Chondrocyte (in vitro differentiated cells): ENCODE measurements around the gene IGF1R. TPM values are rescaled to one million over a fixed set of nuclear protein-coding genes. Genes with fewer than 3 reads are reported as not detected.

Source experiments
- DNase-seq: peaks from one replicate; pipeline ENCODE4 v3.0.0; 2021; ENCODE audit warnings: mixed read lengths, low spot score
- H3K27ac Mint-ChIP-seq: one replicate; pipeline ENCODE4 v1.8.0; 2021; ENCODE audit warnings: mild to moderate bottlenecking, moderate library complexity, mixed read lengths; ENCODE audit not compliant: unreplicated experiment
- H3K27me3 Mint-ChIP-seq: 2 replicates; pipeline ENCODE4 v1.8.0; 2021; ENCODE audit warnings: low read depth, mixed read lengths
- H3K36me3 Mint-ChIP-seq: 2 replicates; pipeline ENCODE4 v1.8.0; 2021; ENCODE audit warnings: low read depth, mixed read lengths
- H3K4me1 Mint-ChIP-seq: 2 replicates; pipeline ENCODE4 v1.8.0; 2021; ENCODE audit warnings: low read depth, mild to moderate bottlenecking, mixed read lengths
- H3K4me3 Mint-ChIP-seq: one replicate; pipeline ENCODE4 v1.8.0; 2021; ENCODE audit warnings: mild to moderate bottlenecking, moderate library complexity, mixed read lengths; ENCODE audit not compliant: unreplicated experiment
- H3K9me3 Mint-ChIP-seq: 2 replicates; pipeline ENCODE4 v1.8.0; 2021; ENCODE audit warnings: low read depth, mixed read lengths
- CTCF ChIP-seq: fragments of 200-600 bp; sonication (generic); IDR thresholded peaks from 2 replicates; pipeline ENCODE4 v1.5.0; 2021; ENCODE audit warnings: antibody characterized with exemption, mild to moderate bottlenecking, moderate library complexity
- total RNA-seq: library from RNA; stranded (reverse); gene quantifications from 3 replicates; pipeline ENCODE4 v1.2.1, GENCODE V29; 2021

Gene IGF1R
- total RNA-seq, 1 donor from 2014 or later, result 119 TPM

GRCh38 chr15:98746375-98747155 lies 98.2 kb downstream of the IGF1R start:
- H3K27ac Mint-ChIP-seq, result peak overlapping the region; percentile 37
- H3K27me3 Mint-ChIP-seq, result no peaks in the 10 kb centered on the region
- H3K4me3 Mint-ChIP-seq, result no peak overlapping the region
- H3K4me1 Mint-ChIP-seq, result peaks cover 46% of the 10 kb centered on the region
- no peaks in the 10 kb centered on the region for H3K9me3 Mint-ChIP-seq
- H3K36me3 Mint-ChIP-seq, result no peaks in the 10 kb centered on the region
- DNase-seq, result no peak
- no peak for TF ChIP-seq CTCF

GRCh38 chr15:98751767-98752166 lies 103.4 kb downstream of the IGF1R start:
- DNase-seq, result no peak
- H3K4me1 Mint-ChIP-seq, result peaks cover 39% of the 10 kb centered on the region
- H3K36me3 Mint-ChIP-seq, result no peaks in the 10 kb centered on the region
- no peak overlapping the region for H3K27ac Mint-ChIP-seq
- no peaks in the 10 kb centered on the region for H3K27me3 Mint-ChIP-seq
- H3K9me3 Mint-ChIP-seq, result no peaks in the 10 kb centered on the region
- no peak overlapping the region for H3K4me3 Mint-ChIP-seq
- TF ChIP-seq CTCF, result no peak

- H3K36me3 Mint-ChIP-seq, result no peaks in the 10 kb centered on the region
- peak overlapping the region; percentile 65 for H3K4me3 Mint-ChIP-seq
- H3K9me3 Mint-ChIP-seq, result no peaks in the 10 kb centered on the region
- no peak for TF ChIP-seq CTCF
- DNase-seq, result no peak
- peaks cover 47% of the 10 kb centered on the region for H3K4me1 Mint-ChIP-seq
- H3K27ac Mint-ChIP-seq, result peak overlapping the region; percentile 96
- H3K27me3 Mint-ChIP-seq, result no peaks in the 10 kb centered on the region
Measured at GRCh38 chr15:98753726-98754656, 105.7 kb downstream of the IGF1R start.

- TF ChIP-seq CTCF, result no peak
- peaks cover 53% of the 10 kb centered on the region for H3K4me1 Mint-ChIP-seq
- no peaks in the 10 kb centered on the region for H3K27me3 Mint-ChIP-seq
- H3K27ac Mint-ChIP-seq, result peak overlapping the region; percentile 96
- no peak overlapping the region for H3K4me3 Mint-ChIP-seq
- DNase-seq, result no peak
- H3K36me3 Mint-ChIP-seq, result no peaks in the 10 kb centered on the region
- H3K9me3 Mint-ChIP-seq, result no peaks in the 10 kb centered on the region
Measured at GRCh38 chr15:98754657-98755022, 106.3 kb downstream of the IGF1R start.

- Mint-ChIP-seq H3K27me3 (no peaks in the 10 kb centered on the region), H3K4me3 (peak overlapping the region; percentile 57), H3K9me3 (no peaks in the 10 kb centered on the region), H3K36me3 (no peaks in the 10 kb centered on the region), H3K27ac (peak overlapping the region; percentile 96), H3K4me1 (peaks cover 57% of the 10 kb centered on the region)
- TF ChIP-seq CTCF, result no peak
- DNase-seq, result no peak
Measured at GRCh38 chr15:98755138-98755537, 106.8 kb downstream of the IGF1R start.
